Raji (cell line): ENCODE results near the gene JAZF1.

Experiments used
- POLR2A ChIP-seq: IDR thresholded peaks from 2 replicates; pipeline ENCODE4 v1.6.1; 2011; ENCODE audit warnings: low read depth, low read length, control low read depth; ENCODE audit not compliant: insufficient read depth

JAZF1 gene

GRCh38 chr7:27939893-27940292 is 240.7 kb downstream of the JAZF1 start:
- TF ChIP-seq POLR2A: no peak

- no peak for TF ChIP-seq POLR2A
These were observed 243.9 kb downstream of the JAZF1 start for GRCh38 chr7:27936768-27937102.

- TF ChIP-seq POLR2A: no peak
These were observed 244.4 kb downstream of the JAZF1 start for GRCh38 chr7:27936047-27936767.

GRCh38 chr7:27933671-27934565 is 246.7 kb downstream of the JAZF1 start:
- no peak for TF ChIP-seq POLR2A

- no peak for TF ChIP-seq POLR2A
These were observed 249.6 kb downstream of the JAZF1 start for GRCh38 chr7:27930910-27931476.

GRCh38 chr7:27929127-27929526 is 251.5 kb downstream of the JAZF1 start:
- TF ChIP-seq POLR2A: no peak

- no peak for TF ChIP-seq POLR2A
These were observed 252.6 kb downstream of the JAZF1 start for GRCh38 chr7:27928001-27928400.

- TF ChIP-seq POLR2A: no peak
These were observed 254.9 kb downstream of the JAZF1 start for GRCh38 chr7:27925573-27926201.

GRCh38 chr7:27923642-27923980 is 257.0 kb downstream of the JAZF1 start:
- peak; percentile 40; the same call in 1 of the 2 replicates for TF ChIP-seq POLR2A

- no peak for TF ChIP-seq POLR2A
These were observed 257.5 kb downstream of the JAZF1 start for GRCh38 chr7:27922907-27923641.

GRCh38 chr7:27921081-27921836 is 259.3 kb downstream of the JAZF1 start:
- TF ChIP-seq POLR2A: no peak

- no peak for TF ChIP-seq POLR2A
These were observed 260.2 kb downstream of the JAZF1 start for GRCh38 chr7:27920281-27920946.

- no peak for TF ChIP-seq POLR2A
These were observed 262.1 kb downstream of the JAZF1 start for GRCh38 chr7:27918503-27918902.
